ENCODE results near the gene PRKCB.

The PRKCB gene

GRCh38 chr16:23974223-23974622 lies 138.4 kb downstream of the PRKCB start:
- no peak for DNase-seq

GRCh38 chr16:23975293-23975692 lies 139.5 kb downstream of the PRKCB start:
- DNase-seq = no peak

GRCh38 chr16:23976091-23976490 lies 140.3 kb downstream of the PRKCB start:
- DNase-seq = no peak

GRCh38 chr16:23976524-23976923 lies 140.7 kb downstream of the PRKCB start:
- no peak for DNase-seq

- no peak for DNase-seq
Measured at GRCh38 chr16:23979441-23979840, 143.7 kb downstream of the PRKCB start.

GRCh38 chr16:23979982-23980381 lies 144.2 kb downstream of the PRKCB start:
- DNase-seq = no peak

- no peak for DNase-seq
Measured at GRCh38 chr16:23981429-23982399, 145.9 kb downstream of the PRKCB start.

GRCh38 chr16:23986455-23986854 lies 150.7 kb downstream of the PRKCB start:
- no peak for DNase-seq

GRCh38 chr16:23987443-23987842 lies 151.7 kb downstream of the PRKCB start:
- no peak for DNase-seq

- no peak for DNase-seq
Measured at GRCh38 chr16:23990507-23990906, 154.7 kb downstream of the PRKCB start.

- no peak for DNase-seq
Measured at GRCh38 chr16:23991066-23991465, 155.3 kb downstream of the PRKCB start.

- DNase-seq = no peak
Measured at GRCh38 chr16:23994615-23995014, 158.8 kb downstream of the PRKCB start.

- no peak for DNase-seq
Measured at GRCh38 chr16:23996258-23996955, 160.6 kb downstream of the PRKCB start.

GRCh38 chr16:23998771-23999170 lies 163.0 kb downstream of the PRKCB start:
- DNase-seq = no peak

- no peak for DNase-seq
Measured at GRCh38 chr16:23999663-24000062, 163.9 kb downstream of the PRKCB start.

GRCh38 chr16:24001710-24002109 lies 165.9 kb downstream of the PRKCB start:
- DNase-seq = no peak

GRCh38 chr16:24002619-24003018 lies 166.8 kb downstream of the PRKCB start:
- no peak for DNase-seq

GRCh38 chr16:24005577-24005976 lies 169.8 kb downstream of the PRKCB start:
- DNase-seq = no peak

- DNase-seq = no peak
Measured at GRCh38 chr16:24007391-24007790, 171.6 kb downstream of the PRKCB start.

- DNase-seq = no peak
Measured at GRCh38 chr16:24007934-24008333, 172.2 kb downstream of the PRKCB start.

GRCh38 chr16:24009098-24009497 lies 173.3 kb downstream of the PRKCB start:
- DNase-seq = no peak

- no peak for DNase-seq
Measured at GRCh38 chr16:24009955-24010354, 174.2 kb downstream of the PRKCB start.

- DNase-seq = peak; percentile 93
Measured at GRCh38 chr16:24010440-24011089, 174.8 kb downstream of the PRKCB start.

GRCh38 chr16:24011237-24011636 lies 175.5 kb downstream of the PRKCB start:
- no peak for DNase-seq
